ENCODE measurements around the gene P4HA2.
A peak's percentile ranks its signal among the peaks of the same experiment; 100 is the strongest.

P4HA2 gene

DNA sequence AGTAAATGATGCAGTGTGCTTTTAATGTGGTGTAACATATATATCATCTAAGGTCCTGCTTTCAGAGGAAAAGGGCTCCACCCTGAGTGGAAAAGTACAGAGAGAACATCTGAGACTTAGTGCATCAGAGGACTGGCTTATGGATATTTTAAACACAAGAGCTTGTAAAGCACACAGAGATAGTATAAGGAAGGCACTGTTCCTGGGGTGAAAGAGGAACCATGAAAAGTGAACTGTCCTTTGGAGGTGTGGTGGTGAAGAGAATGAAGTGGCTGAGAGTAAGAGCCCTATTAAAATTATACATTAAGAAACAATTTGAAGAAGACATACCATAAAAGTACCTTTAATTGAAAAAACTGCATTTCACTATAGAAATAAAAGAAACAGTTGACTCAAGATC is 85.2 kb downstream of the P4HA2 start:
- DNase-seq (ENCODE audit: low spot score): peak; percentile 15
